Tibial nerve (tissue), 4 donors: Measurements from ENCODE around the gene SAMD1. TPM values are rescaled to one million over a fixed set of nuclear protein-coding genes. Genes with fewer than 3 reads are reported as not detected.

Experiments
- DNase-seq, 2 donors: peaks; one replicate each; pipeline ENCODE4 v3.0.0-alpha.2; 2019; ENCODE audit warnings: low spot score in 2 of 2
- H3K27ac ChIP-seq, 4 donors: fragments of 200-600 bp; sonication (generic) in 3 of 4; one replicate each; pipeline ENCODE4 v1.5.1; 2017 to 2019; ENCODE audit warnings: mild to moderate bottlenecking in 1 of 4
- H3K27me3 ChIP-seq, 2 donors: fragments of 200-600 bp; sonication (generic) in 1 of 2; one replicate each; pipeline versions ENCODE4 v1.5.1 to v1.6.0; 2017 to 2019
- H3K36me3 ChIP-seq, 3 donors: fragments of 200-600 bp; sonication (generic); one replicate each; pipeline ENCODE4 v1.5.1; 2018 to 2019
- H3K4me1 ChIP-seq, 4 donors: fragments of 200-600 bp; sonication (generic) in 3 of 4; one replicate each; pipeline ENCODE4 v1.5.1; 2017 to 2019
- H3K4me3 ChIP-seq, 4 donors: fragments of 200-600 bp; sonication (generic) in 3 of 4; one replicate each; pipeline ENCODE4 v1.5.1; 2017 to 2019; ENCODE audit warnings: mild to moderate bottlenecking in 1 of 4, moderate library complexity in 1 of 4
- H3K9me3 ChIP-seq, 4 donors: fragments of 200-600 bp; sonication (generic) in 3 of 4; one replicate each; pipeline ENCODE4 v1.5.1; 2017 to 2019
- EP300 ChIP-seq, 2 donors: sonication (generic); formaldehyde crosslinking; IDR thresholded peaks; one replicate each; pipeline ENCODE4 v1.6.1; 2017; ENCODE audit warnings: antibody characterized with exemption in 2 of 2, mild to moderate bottlenecking in 1 of 2
- POLR2A ChIP-seq, 2 donors: fragments of 450-650 bp; IDR thresholded peaks; one replicate each; pipeline ENCODE4 v1.6.1; 2017; ENCODE audit warnings: antibody characterized with exemption in 2 of 2, mild to moderate bottlenecking in 2 of 2, moderate library complexity in 2 of 2
- WGBS, 2 donors: methylation state at CpG; one replicate each; pipeline ENCODE4 v1.1.5; 2018; 5-methylcytosine and 5-hydroxymethylcytosine counted together
- total RNA-seq, 4 donors: library from RNA; depleted of rRNA; stranded (reverse); fragments of >200 nt; gene quantifications; one replicate each; pipeline ENCODE4 v1.1.0, GENCODE V29; 2016
- TF ChIP-seq, protein P1 (sequence below), 5 experiments: fragments of 200-600 bp in 3 of 5; fragments of 450-650 bp in 2 of 5; sonication (generic) in 3 of 5; IDR thresholded peaks; one replicate each; pipeline ENCODE4 v1.5.1; 2016 to 2019; ENCODE audit warnings: antibody characterized with exemption in 5 of 5, mild to moderate bottlenecking in 3 of 5, moderate library complexity in 2 of 5

Gene SAMD1
- total RNA-seq, 4 donors from 2014 or later: 5.9 to 31.4 (median 19.0) TPM

DNA sequence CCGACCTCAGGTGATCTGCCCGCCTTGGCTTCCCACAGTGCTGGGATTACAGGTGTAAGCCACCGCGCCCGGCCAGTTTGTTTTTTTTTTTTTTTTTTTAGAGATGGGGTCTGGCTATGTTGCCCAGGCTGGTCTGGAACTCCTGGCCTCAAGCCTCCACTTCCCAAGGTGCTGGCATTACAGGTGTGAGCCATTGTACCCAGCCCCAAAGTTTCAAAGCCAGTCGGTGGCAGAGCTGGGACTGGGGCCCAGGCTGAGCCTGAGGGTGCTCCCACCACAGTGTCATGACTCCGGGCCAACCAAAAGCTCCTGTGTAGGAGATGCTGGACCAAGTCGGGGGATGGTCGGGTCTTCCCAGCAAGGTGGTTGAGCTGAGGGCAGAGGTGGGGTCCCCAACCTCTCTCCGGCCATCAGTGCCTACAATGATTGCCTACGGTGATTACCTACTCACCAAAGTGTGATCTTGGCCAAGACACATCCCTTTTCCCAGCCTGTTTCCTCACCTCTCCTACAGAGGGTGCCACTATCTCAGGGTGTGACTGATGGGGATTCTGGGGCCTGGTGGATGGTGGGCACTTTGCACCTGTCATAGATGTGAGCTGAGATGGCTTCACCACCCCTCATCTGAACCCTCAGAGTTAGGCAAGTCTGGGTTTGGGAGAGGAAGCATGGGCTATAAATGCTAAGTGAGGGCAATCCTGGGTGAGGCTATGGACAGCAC is 5.9 kb upstream of the SAMD1 start:
- Histone ChIP-seq H3K4me1 (peaks cover 0 to 8% (median 6%) of the 10 kb centered on the region in 4 donors), H3K27me3 (no peaks in the 10 kb centered on the region), H3K9me3 (peaks cover 0 to 11% (median 3%) of the 10 kb centered on the region in 4 donors), H3K4me3 (no peak overlapping the region), H3K36me3 (peaks cover 0 to 71% (median 9%) of the 10 kb centered on the region in 3 donors), H3K27ac (no peak overlapping the region)
- 92 to 97% methylated on average over 8 to 11 of the region's 11 CpGs for WGBS, 2 donors
- TF ChIP-seq POLR2A (IDR thresholded peaks at IDR 0.05) (no peak), EP300 (IDR thresholded peaks at IDR 0.05) (no peak)
- TF ChIP-seq, protein P1, sequence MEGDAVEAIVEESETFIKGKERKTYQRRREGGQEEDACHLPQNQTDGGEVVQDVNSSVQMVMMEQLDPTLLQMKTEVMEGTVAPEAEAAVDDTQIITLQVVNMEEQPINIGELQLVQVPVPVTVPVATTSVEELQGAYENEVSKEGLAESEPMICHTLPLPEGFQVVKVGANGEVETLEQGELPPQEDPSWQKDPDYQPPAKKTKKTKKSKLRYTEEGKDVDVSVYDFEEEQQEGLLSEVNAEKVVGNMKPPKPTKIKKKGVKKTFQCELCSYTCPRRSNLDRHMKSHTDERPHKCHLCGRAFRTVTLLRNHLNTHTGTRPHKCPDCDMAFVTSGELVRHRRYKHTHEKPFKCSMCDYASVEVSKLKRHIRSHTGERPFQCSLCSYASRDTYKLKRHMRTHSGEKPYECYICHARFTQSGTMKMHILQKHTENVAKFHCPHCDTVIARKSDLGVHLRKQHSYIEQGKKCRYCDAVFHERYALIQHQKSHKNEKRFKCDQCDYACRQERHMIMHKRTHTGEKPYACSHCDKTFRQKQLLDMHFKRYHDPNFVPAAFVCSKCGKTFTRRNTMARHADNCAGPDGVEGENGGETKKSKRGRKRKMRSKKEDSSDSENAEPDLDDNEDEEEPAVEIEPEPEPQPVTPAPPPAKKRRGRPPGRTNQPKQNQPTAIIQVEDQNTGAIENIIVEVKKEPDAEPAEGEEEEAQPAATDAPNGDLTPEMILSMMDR (IDR thresholded peaks at IDR 0.05): no peak
- no peak for DNase-seq

DNA sequence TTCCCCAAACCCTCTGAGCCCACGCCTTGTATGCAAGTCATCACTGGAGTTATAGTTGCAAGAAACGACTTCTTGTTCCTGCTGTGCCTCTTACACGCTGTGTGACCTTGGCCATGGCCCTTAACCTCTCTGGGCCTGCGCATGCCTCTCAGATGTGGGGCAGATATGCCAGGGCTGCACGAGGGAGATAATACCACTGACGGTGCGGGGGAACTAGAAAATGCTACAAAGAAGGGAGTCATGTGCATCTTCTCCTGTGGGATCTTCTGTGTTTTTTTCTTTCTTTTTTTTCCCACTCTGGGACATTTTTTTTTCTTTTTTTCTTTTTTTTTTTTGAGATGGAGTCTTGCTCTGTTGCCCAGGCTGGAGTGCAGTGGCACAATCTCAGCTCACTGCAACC is 4.3 kb upstream of the SAMD1 start:
- Histone ChIP-seq H3K36me3 (peaks cover 0 to 55% (median 0%) of the 10 kb centered on the region in 3 donors), H3K4me3 (no peak overlapping the region), H3K27ac (no peak overlapping the region), H3K9me3 (peaks cover 0 to 11% (median 3%) of the 10 kb centered on the region in 4 donors), H3K27me3 (no peaks in the 10 kb centered on the region), H3K4me1 (peaks cover 0 to 10% (median 6%) of the 10 kb centered on the region in 4 donors)
- WGBS, 2 donors: 55 to 63% methylated on average over 7 of the region's 7 CpGs
- no peak for TF ChIP-seq EP300 (IDR thresholded peaks at IDR 0.05)
- TF ChIP-seq, protein P1 (IDR thresholded peaks at IDR 0.05): no peak
- TF ChIP-seq POLR2A (IDR thresholded peaks at IDR 0.05): no peak
- DNase-seq: no peak

DNA sequence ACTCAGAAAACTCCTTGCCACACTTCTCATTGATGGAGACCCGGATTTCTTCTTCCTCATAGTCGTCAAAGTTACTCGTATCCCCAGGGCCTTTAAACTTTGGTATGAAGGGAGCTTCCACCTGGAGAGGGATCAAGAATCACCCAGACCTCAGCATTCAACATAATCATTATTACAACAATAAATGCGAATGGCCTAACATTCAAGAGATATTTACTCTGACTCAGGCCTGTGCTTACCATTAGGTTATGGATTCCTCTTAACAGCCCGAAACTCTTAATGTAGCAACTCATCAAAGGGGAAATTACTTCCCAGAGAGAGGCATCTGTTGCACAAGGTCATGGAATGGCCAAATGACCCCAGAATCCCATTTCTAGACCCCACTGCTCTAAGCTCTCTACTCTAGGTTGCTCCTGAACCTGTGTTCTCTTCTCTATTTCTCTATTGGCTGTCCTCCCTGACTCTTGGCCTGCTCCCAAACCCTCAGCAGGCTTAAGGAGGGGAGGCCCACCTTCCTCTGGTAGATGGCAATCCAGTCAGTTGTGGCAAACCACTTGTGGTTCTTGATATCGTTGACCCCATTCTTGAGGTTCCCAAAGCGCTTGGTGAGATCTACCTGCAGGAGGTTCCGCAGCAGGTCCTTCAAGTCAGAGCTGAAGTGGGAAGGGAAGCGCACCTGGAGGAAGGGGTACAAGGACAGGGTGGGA is 2.7 kb upstream of the SAMD1 start:
- Histone ChIP-seq H3K9me3 (peaks cover 0 to 11% (median 3%) of the 10 kb centered on the region in 4 donors), H3K36me3 (peaks cover 0 to 49% (median 0%) of the 10 kb centered on the region in 3 donors), H3K4me1 (peaks cover 0 to 18% (median 6%) of the 10 kb centered on the region in 4 donors), H3K4me3 (no peak overlapping the region), H3K27me3 (no peaks in the 10 kb centered on the region), H3K27ac (no peak overlapping the region)
- no peak for DNase-seq
- TF ChIP-seq EP300 (IDR thresholded peaks at IDR 0.05): no peak
- 94 to 97% methylated on average over 9 of the region's 9 CpGs for WGBS, 2 donors

DNA sequence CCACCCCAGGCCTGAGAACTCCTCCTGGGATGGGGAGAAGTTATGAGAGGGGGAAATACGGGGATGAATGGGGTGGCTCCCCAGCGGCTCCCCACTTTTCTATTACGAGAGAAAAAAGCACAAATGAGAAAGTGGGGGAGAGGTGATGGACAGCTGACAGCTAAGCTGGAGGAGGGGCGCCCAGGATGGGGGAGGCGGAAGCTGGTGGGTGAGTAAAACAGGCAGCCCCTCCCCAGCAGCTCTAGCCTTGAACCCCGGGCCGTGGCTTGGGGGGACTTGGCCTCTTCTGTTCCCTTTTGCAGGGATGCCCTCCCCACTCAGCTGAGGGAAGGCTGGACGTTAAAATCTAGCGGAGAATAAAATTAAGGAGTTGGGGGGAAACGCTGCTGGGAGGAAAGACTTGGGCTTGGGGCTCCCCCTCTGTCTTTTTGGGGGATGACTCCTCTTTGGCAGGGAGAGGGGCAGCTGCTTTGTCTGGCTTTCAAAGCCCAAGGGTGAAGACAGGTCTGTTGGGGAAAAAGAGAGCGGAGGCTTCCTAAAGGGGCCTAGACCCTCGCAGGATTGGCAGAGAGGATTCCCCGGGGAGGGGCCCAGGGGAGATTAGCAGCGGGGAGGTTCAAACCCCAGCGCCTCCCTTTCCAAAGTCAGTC is 1.4 kb upstream of the SAMD1 start:
- Histone ChIP-seq H3K9me3 (peaks cover 0 to 11% (median 3%) of the 10 kb centered on the region in 4 donors), H3K36me3 (peaks cover 0 to 49% (median 0%) of the 10 kb centered on the region in 3 donors), H3K27me3 (no peaks in the 10 kb centered on the region), H3K27ac (peak overlapping the region; percentile 87 to 95 (median 92)), H3K4me3 (peak overlapping the region; percentile 53 to 95 (median 78)), H3K4me1 (peaks cover 0 to 22% (median 6%) of the 10 kb centered on the region in 4 donors)
- WGBS, 2 donors: 14 to 18% methylated on average over 15 of the region's 15 CpGs
- TF ChIP-seq, protein P1 (IDR thresholded peaks at IDR 0.05): no peak
- TF ChIP-seq EP300 (IDR thresholded peaks at IDR 0.05) (no peak), POLR2A (IDR thresholded peaks at IDR 0.05) (no peak)
- DNase-seq: no peak

DNA sequence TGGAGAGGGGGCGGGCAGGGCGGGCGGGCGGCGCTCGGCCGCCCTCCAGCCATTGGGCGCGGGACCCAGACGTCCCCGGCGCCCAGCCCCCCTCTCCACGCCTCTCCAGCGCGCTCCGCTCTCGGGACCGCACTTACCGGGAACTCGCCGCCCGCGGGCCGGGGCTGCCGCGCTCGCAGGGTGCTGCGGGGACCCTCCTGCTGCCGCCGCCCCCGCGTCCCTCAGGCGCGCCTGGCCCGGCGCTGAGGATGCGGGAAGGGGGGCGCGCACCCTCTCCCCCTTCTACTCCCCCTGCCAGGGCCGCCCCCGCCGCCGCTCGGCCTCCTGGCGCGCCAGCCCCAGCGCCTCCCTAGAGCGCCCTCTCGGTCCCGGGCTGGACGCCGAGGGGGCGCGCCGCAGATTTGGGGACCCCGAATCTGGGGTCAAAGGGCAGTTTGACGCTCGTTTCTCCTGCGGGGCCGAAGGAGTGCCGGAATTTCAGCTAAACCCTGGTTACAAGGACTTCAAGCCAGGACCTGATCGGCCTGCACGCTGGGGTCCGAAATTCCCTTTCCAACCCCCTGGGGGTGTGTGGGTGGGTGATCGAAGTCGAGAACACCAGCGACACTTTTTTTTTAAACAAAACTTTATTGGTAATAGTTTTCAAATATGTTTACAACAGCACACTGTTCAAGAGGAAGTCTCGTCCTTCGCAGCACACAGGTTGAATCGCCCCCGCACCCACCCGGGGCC is 696 bp upstream of the SAMD1 start:
- Histone ChIP-seq H3K9me3 (peaks cover 0 to 11% (median 3%) of the 10 kb centered on the region in 4 donors), H3K36me3 (peaks cover 0 to 47% (median 0%) of the 10 kb centered on the region in 3 donors), H3K27me3 (no peaks in the 10 kb centered on the region), H3K27ac (peak overlapping the region; percentile 87 to 95 (median 92)), H3K4me3 (peak overlapping the region; percentile 53 to 95 (median 78)), H3K4me1 (peaks cover 0 to 22% (median 6%) of the 10 kb centered on the region in 4 donors)
- TF ChIP-seq, protein P1 (IDR thresholded peaks at IDR 0.05): peak in 2 of 5 experiments; percentile 19 to 21
- TF ChIP-seq POLR2A (IDR thresholded peaks at IDR 0.05) (peak; percentile 37 to 75), EP300 (IDR thresholded peaks at IDR 0.05) (peak in 1 of 2 donors; percentile 39)
- 1% methylated on average over 11 to 18 of the region's 72 CpGs for WGBS, 2 donors
- DNase-seq: peak; percentile 14 to 59
